Ishikawa (cell line): ENCODE results near the gene BDKRB2.

ENCODE experiments used
- CEBPB ChIP-seq: IDR thresholded peaks from 2 replicates; pipeline ENCODE4 v1.6.1; 2012
- EGR1 ChIP-seq: IDR thresholded peaks from 2 replicates; pipeline ENCODE4 v1.6.1; 2012
- MAX ChIP-seq: IDR thresholded peaks from 2 replicates; pipeline ENCODE4 v1.6.1; 2012
- RAD21 ChIP-seq: IDR thresholded peaks from 2 replicates; pipeline ENCODE4 v1.6.1; 2012; ENCODE audit warnings: low read depth
- REST ChIP-seq: IDR thresholded peaks from 2 replicates; pipeline ENCODE4 v1.6.1; 2012; ENCODE audit warnings: low read depth, mild to moderate bottlenecking
- USF1 ChIP-seq: IDR thresholded peaks from 2 replicates; pipeline ENCODE4 v1.6.1; 2012
- ZBTB7A ChIP-seq: IDR thresholded peaks from 2 replicates; pipeline ENCODE4 v1.6.1; 2012; ENCODE audit warnings: low read depth

- no peak for TF ChIP-seq MAX
- no peak for TF ChIP-seq EGR1
- no peak for TF ChIP-seq REST
- no peak for TF ChIP-seq ZBTB7A
- TF ChIP-seq RAD21: no peak
- no peak for TF ChIP-seq USF1
- TF ChIP-seq CEBPB: no peak
These were observed 19.9 kb upstream of the BDKRB2 start for GRCh38 chr14:96184737-96185136.
